Left forelimb (tissue), 1 donor: ENCODE data around the gene UCKL1.
"Not testable (repeated sequence)": the region's sequence is repeated elsewhere in the genome, so short reads cannot be mapped to it uniquely, and the experiment has no call there.

Experiments used
- DNase-seq: peaks from one replicate; pipeline ENCODE4 v3.0.0-alpha.2; 2018; ENCODE audit warnings: low spot score

UCKL1 gene

GRCh38 chr20:63942969-63943807, 13.0 kb downstream of the UCKL1 start:
- no peak for DNase-seq

- DNase-seq: no peak
These were observed 13.8 kb downstream of the UCKL1 start for GRCh38 chr20:63942250-63942951.

DNA sequence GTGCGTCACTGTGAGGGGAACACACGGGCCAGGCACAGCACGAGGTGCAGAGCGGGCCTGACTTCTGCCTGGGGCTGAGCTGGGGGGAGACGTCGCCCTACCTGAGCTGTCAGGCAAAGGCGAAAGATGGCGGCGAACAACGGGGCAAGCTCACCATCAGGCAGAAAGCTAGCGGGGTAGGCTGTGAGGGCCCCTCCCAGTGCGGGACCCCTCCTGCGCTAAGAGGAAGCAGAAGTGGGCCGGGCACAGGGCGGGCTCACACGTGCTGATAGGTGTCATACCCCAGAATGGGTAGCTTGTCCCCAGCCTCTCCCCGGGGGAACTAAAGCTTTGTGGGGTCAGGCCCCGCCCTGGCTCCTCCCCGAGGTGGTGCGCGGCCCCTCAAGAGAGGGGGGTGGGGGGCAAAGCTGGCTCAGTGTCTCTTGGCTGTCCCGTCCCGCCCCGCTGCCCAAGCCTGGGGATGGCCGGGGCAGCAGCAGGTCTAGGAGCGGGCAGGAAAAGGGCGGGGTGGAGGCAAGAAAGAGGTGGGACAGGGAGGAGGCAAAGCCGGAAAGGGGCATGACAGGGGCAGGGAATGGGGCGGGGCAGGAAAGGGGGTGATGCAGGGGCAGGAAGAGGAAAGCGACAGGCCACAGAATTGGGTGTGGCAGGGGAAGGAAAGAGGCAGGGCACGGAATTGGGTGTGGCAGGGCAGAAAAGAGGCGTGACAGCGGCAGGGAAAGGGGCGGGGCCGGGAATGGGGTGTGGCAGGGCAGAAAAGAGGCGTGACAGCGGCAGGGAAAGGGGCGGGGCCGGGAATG, 14.7 kb downstream of the UCKL1 start:
- no peak for DNase-seq

GRCh38 chr20:63940472-63941266, 15.5 kb downstream of the UCKL1 start:
- DNase-seq: no peak

- DNase-seq: no peak
These were observed 16.1 kb downstream of the UCKL1 start for GRCh38 chr20:63940071-63940471.

DNA sequence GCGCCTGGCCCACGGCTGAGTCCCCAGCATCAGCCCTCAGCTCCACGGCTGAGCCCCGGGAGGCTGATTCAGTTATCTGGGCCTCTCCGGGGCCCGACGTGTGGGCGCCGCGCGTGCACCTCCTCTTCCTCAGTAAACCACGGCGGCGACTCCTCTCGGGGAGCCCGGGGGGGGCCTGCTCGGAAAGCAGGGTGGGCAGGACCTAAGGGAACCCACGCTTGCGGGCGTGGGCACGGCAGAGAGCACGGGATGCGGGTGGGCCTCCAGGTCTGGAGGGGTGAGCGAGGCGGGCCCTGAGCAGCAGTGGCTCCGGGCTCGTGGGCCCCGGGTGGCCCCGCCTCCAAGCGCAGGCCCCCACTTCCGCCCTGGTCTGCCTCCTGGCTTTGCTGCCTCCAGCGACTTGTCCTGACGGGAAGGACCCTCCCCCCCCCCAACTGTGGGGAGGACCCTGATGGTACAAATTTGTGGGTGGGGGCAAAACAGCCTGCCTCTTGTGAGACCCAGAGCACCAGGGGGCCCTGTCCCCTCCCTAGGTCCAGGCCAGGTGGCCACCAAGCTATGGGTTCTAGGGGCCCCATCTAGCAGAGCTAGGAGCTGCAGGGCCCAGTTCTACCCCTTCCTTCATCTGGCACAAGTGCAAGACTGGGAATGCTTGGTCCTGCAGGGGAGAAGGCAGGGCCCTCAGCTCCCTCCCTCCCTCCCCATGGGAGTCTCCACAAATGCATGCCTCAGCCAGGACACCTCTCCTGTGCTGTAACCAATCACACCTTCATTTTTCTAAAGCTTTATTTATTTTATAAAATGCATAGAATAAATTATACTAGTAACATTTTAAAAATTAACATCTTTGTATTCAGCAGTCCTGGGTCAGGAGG, 16.9 kb downstream of the UCKL1 start:
- no peak for DNase-seq

DNA sequence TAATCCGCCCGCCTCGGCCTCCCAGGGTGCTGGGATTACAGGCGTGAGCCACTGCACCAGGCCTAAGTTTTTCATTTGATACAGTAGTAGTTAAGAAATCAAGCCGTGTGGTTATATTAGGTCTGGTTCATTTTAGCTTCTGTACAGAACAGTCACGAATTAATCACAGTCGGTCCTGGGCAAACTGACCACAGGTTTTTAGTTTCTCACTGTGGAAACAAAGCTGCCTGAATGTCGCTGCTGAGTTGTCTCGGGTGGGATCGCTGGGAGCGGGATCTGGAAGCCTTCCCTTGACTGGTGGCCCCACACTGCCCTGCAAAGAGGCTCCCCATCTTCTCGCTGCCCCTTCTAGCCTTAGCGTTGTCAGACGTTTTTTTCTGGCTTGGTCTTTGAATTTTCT, 18.6 kb downstream of the UCKL1 start:
- DNase-seq: no peak

DNA sequence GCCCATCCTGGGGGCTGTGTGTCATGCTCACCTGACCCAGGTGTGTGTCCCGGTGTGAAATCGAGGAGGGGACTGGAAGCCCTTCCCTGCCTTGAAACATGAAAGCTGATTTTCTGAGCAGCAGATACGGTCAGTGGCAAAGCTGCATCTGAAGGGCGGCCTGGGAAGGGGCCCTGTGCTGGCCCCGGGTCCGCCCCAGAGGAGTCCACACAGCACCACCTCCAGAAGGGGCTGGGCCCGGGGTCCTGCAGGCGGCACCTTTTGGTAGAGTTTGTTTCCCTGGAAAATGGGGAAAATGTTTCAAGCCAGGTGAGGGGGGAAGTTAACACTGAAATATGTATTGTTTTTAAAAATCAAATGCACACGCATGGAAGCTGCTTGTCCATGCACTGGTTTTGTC, 20.8 kb downstream of the UCKL1 start:
- DNase-seq: no peak

- DNase-seq: no peak
These were observed 21.7 kb downstream of the UCKL1 start for GRCh38 chr20:63934271-63935068.

- no peak for DNase-seq
These were observed 22.6 kb downstream of the UCKL1 start for GRCh38 chr20:63933646-63934045.

DNA sequence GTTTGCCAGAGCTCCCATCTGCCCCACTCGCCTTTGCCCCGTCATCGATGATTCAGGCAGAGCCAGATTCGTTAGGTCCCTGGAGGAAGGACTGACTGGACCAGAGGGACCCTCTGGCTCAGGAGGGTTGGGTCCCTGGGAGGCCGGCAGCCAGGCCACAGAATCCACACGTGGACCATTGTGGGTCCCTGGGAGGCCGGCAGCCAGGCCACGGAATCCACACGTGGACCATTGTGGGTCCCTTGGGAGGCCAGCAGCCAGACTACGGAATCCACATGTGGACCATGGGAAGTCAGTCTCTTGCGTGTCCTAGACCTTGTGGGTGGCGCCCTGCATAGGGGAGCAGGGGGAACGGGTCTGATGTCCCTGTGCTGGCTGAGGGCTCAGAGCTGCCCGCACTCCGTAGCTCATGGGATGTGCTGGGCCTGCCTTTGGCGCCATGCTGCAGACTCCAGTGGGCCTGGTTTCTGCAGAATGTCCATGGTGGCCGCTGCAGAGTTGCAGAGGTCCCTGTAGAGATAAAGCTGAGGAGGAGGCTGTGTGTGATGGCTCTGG, 23.5 kb downstream of the UCKL1 start:
- no peak for DNase-seq

- no peak for DNase-seq
These were observed 24.5 kb downstream of the UCKL1 start for GRCh38 chr20:63931735-63932134.

- DNase-seq: no peak
These were observed 25.2 kb downstream of the UCKL1 start for GRCh38 chr20:63930971-63931553.

DNA sequence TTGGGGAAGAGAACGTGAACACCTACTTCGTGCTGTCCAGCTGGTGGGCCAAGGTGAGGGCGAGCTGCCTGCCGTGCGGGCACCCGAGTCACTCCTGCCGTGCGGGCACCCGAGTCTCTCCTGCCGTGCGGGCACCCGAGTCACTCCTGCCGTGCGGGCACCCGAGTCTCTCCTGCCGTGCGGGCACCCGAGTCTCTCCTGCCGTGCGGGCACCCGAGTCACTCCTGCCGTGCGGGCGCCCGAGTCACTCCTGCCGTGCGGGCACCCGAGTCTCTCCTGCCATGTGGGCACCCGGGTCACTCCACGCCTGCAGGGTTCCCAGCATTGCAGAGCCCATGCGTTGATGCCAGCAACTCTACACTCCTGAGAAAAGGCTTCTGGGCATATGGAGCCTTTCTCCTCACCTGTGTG, 26.7 kb downstream of the UCKL1 start:
- DNase-seq: not testable (repeated sequence)

- DNase-seq: no peak
These were observed 27.1 kb downstream of the UCKL1 start for GRCh38 chr20:63929071-63929470.

DNA sequence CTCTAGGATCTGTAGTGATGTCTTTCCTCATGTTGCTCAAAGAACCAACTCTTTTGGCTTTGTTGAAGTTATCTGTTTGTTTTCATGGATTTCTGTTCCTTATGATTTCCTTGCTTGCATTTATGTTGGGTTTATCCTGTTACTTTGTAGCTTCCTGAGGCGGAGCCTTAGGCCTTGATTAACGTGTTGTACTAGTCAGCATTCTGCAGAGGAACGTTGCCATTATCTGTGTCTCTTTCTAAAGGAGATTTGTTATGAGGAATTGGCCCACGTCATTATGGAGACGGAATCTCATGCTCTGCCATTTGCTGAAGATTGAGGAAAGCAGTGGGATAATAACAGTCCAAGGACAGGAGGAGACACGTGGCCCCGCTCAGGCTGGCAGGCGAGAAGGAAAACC, 29.9 kb downstream of the UCKL1 start:
- DNase-seq: no peak

DNA sequence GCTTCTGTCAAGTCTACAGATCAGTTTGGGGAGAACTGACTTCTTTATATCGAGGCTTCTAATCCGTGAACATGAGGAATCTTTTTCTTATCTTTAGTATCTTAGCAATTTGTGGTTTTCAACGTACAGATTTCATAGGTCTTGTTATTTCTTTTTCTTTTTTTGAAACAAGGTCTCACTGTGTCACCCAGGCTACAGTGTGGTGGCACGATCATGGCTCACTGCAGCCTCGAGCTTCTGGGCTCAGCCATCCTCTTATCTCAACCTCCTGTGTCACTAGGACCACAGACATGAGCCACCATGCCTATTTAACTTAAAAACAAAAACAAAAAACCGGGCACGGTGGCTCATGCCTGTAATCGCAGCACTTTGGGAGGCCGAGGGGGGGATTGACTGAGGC, 32.0 kb downstream of the UCKL1 start:
- DNase-seq: no peak

DNA sequence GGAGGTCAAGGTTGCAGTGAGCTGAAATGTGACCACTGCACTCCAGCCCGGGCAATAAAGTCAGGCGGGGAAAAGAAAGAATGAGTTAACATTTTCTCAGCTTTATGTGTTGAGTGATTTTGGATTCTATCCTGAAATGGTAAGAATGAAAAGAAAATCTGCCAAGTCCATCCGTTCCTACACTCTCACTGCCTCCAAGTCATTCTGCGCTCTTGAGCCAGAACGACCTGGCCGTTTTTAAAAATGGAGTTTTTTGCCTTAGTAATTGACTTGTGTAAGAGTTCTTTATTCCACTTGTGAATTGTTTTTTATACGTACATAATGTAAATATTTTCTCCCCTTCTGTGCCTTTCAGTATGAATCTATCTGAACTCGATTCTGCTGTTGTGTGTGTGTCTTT, 32.6 kb downstream of the UCKL1 start:
- DNase-seq: no peak

DNA sequence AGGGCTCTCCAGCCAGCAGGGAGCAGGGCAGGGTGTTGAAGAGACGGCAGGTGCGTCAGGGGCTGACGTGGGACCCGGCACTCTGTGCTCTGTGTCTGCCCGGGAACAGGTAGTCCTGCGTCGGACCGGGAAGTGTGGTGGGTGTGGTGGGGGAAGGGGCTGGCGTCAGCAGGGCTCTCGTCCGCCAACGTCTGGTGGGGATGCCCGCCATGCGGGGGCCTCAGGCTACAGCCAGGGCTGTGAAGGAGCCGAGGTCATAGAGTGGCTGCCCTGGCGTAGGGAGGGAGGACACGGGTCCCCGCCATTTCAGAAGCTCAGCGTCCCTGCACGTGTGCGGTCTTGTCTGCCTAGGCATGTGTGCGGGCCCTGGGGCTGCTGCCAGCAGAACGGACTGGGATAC, 36.0 kb downstream of the UCKL1 start:
- DNase-seq: no peak
